HepG2 (cell line): Measurements from ENCODE around the gene ZFR. TPM values are rescaled to one million over a fixed set of nuclear protein-coding genes. Genes with fewer than 3 reads are reported as not detected.

ENCODE experiments used
- ATF7-NPFF ChIP-seq: sonication (generic); formaldehyde crosslinking; IDR thresholded peaks from 2 replicates; pipeline ENCODE4 v1.8.1; 2023; ENCODE audit warnings: mild to moderate bottlenecking, low read depth, missing genetic modification reagents, moderate library complexity
- ELF1 ChIP-seq: sonication (generic); formaldehyde crosslinking; IDR thresholded peaks from 2 replicates; pipeline ENCODE4 v1.4.0; 2020; ENCODE audit warnings: missing genetic modification reagents
- FOXC1 ChIP-seq: sonication (generic); formaldehyde crosslinking; IDR thresholded peaks from 2 replicates; pipeline ENCODE4 v1.8.0; 2022; ENCODE audit warnings: mild to moderate bottlenecking, missing genetic modification reagents, borderline replicate concordance
- GTF2F1 ChIP-seq: fragments of 150-350 bp; IDR thresholded peaks from 2 replicates; pipeline ENCODE4 v1.6.1; 2014; ENCODE audit warnings: low read length
- HDAC6 ChIP-seq: fragments of 200-600 bp; sonication (generic); IDR thresholded peaks from 2 replicates; pipeline ENCODE4 v1.7.0; 2017; ENCODE audit warnings: mild to moderate bottlenecking, antibody characterized with exemption, low read length, low read depth
- HNRNPL ChIP-seq: fragments of 200-400 bp; formaldehyde crosslinking; IDR thresholded peaks from 2 replicates; pipeline ENCODE4 v1.6.1; 2017; ENCODE audit warnings: mild to moderate bottlenecking, low read depth, low read length
- KDM6A ChIP-seq: IDR thresholded peaks from 2 replicates; pipeline ENCODE4 v1.6.1; 2016; ENCODE audit warnings: low read depth
- MED1 ChIP-seq: sonication (generic); formaldehyde crosslinking; IDR thresholded peaks from 2 replicates; pipeline ENCODE4 v1.4.0; 2020; ENCODE audit warnings: missing genetic modification reagents
- PHB2 ChIP-seq: fragments of 450-650 bp; IDR thresholded peaks from 2 replicates; pipeline ENCODE4 v1.6.1; 2018; ENCODE audit not compliant: partially characterized antibody
- RBFOX2 ChIP-seq: fragments of 200-400 bp; formaldehyde crosslinking; IDR thresholded peaks from 2 replicates; pipeline ENCODE4 v1.6.1; 2017; ENCODE audit warnings: low read depth, mild to moderate bottlenecking, low read length
- SP1 ChIP-seq, 2 experiments: fragments of 450-650 bp in 1 of 2; sonication (generic) in 1 of 2; formaldehyde crosslinking in 1 of 2; IDR thresholded peaks; 2 replicates each; pipeline versions ENCODE4 v1.4.0 to v1.6.1; 2016 to 2020; ENCODE audit warnings: missing genetic modification reagents in 1 of 2
- SP4 ChIP-seq: sonication (generic); formaldehyde crosslinking; IDR thresholded peaks from 2 replicates; pipeline ENCODE4 v1.8.1; 2023; ENCODE audit warnings: mild to moderate bottlenecking, missing genetic modification reagents
- SPEN ChIP-seq: sonication (generic); formaldehyde crosslinking; IDR thresholded peaks from 2 replicates; pipeline ENCODE4 v1.5.1; 2020; ENCODE audit warnings: low read depth, mild to moderate bottlenecking, missing genetic modification reagents
- ZBTB38 ChIP-seq: sonication (generic); formaldehyde crosslinking; IDR thresholded peaks from 2 replicates; pipeline ENCODE4 v1.5.1; 2020; ENCODE audit warnings: mild to moderate bottlenecking, missing genetic modification reagents
- ZFP36L1 ChIP-seq: sonication (generic); formaldehyde crosslinking; IDR thresholded peaks from 2 replicates; pipeline ENCODE4 v1.8.0; 2022; ENCODE audit warnings: mild to moderate bottlenecking, missing genetic modification reagents, moderate library complexity
- ZNF431 ChIP-seq: sonication (generic); formaldehyde crosslinking; IDR thresholded peaks from 2 replicates; pipeline ENCODE4 v1.9.0; 2022; ENCODE audit warnings: missing genetic modification reagents, low read depth, mild to moderate bottlenecking, borderline replicate concordance
- ZNF451 ChIP-seq: sonication (generic); formaldehyde crosslinking; IDR thresholded peaks from 2 replicates; pipeline ENCODE4 v1.5.0; 2020; ENCODE audit warnings: mild to moderate bottlenecking, missing genetic modification reagents
- ZNF83 ChIP-seq: sonication (generic); formaldehyde crosslinking; IDR thresholded peaks from 2 replicates; pipeline ENCODE4 v1.4.0; 2020; ENCODE audit warnings: missing genetic modification reagents, mild to moderate bottlenecking, borderline replicate concordance
- ZNF878 ChIP-seq: sonication (generic); formaldehyde crosslinking; IDR thresholded peaks from 2 replicates; pipeline ENCODE4 v1.8.1; 2023; ENCODE audit warnings: mild to moderate bottlenecking, missing genetic modification reagents, moderate library complexity
- ZSCAN30 ChIP-seq: sonication (generic); formaldehyde crosslinking; IDR thresholded peaks from 2 replicates; pipeline ENCODE4 v1.5.0; 2020; ENCODE audit warnings: mild to moderate bottlenecking, missing genetic modification reagents
- polyA plus RNA-seq, 8 experiments: library from polyadenylated mRNA; depleted of rRNA in 3 of 8; stranded (reverse) in 7 of 8; unstranded in 1 of 8; fragments of >200 nt; fragmentation: Illumina TruSeq in 4 of 8; extraction: Trizol in 4 of 8; gene quantifications; 2 replicates each; pipeline versions ENCODE4 v1.2.1 to v1.2.3, GENCODE V29; 2011 to 2016; ENCODE audit warnings: low read depth in 4 of 8, missing spikeins in 1 of 8, mixed read lengths in 1 of 8; ENCODE audit not compliant: insufficient read depth in 1 of 8
- total RNA-seq, 5 experiments: library from RNA; depleted of rRNA; stranded (reverse); fragments of >200 nt; fragmentation: Illumina TruSeq; extraction: Trizol; gene quantifications; 2 replicates each; pipeline ENCODE4 v1.2.3, GENCODE V29; 2016; ENCODE audit warnings: low read depth in 1 of 5
- TF ChIP-seq, protein P1 (sequence below): sonication (generic); formaldehyde crosslinking; IDR thresholded peaks from 2 replicates; pipeline ENCODE4 v1.4.0; 2020; ENCODE audit warnings: mild to moderate bottlenecking, missing genetic modification reagents, borderline replicate concordance
- TF ChIP-seq, protein P2 (sequence below): sonication (generic); formaldehyde crosslinking; IDR thresholded peaks from 2 replicates; pipeline ENCODE4 v1.5.1; 2020; ENCODE audit warnings: mild to moderate bottlenecking, missing genetic modification reagents
- TF ChIP-seq, protein P3 (sequence below): sonication (generic); formaldehyde crosslinking; IDR thresholded peaks from 2 replicates; pipeline ENCODE4 v1.5.1; 2020; ENCODE audit warnings: mild to moderate bottlenecking, moderate library complexity, missing genetic modification reagents

Gene ZFR
- total and polyA plus RNA-seq, 2 of the 13 experiments (the other 11 are each of a cell fraction or from before 2014, with no cell fraction given): 89.0 to 92.8 TPM

DNA sequence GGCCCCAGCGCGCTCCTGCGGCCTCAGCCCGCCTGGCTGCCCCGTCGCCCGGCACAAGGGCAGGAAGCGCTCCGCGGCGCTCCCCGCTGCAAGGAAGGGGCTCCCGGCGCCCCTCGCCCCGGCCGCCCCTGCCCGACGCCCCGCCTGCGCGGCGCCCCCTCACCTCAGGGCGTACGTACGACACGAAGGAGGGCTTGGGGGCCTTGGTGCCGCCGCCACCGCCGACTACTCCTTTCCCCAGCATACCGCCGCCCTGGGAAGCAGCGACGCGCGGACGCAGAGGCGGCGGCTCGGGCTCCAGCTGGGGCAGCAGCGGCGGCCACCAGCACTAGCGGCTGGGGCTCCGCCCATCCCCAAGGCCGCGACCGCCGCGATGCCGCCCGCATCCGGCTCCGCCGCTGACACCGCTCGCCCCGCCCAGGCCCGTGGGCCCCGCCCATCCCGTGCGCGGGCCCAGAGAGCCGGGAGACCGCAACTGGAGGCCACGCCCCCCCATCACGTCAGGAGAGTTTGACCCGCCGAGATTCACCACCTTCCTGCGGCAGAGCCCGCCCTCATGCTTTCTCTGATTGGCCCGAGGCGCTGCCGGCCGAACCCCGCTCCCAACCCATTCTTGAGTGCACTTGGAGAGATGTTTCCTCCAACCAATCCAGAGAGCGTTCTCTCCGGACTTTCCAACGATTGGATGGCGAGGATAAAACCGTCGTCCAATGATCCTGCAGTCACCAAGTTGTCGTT lies 131.8 kb downstream of the ZFR start, which contains the start of gene MTMR12 (continued):
- peak; percentile 37; the same call in 1 of the 2 replicates for TF ChIP-seq ZNF431 (CRISPR knock-in tag)
- TF ChIP-seq HDAC6: no peak
- no peak for TF ChIP-seq ZNF878 (CRISPR knock-in tag)
- TF ChIP-seq ZFP36L1 (CRISPR knock-in tag): no peak
- no peak for TF ChIP-seq HNRNPL
- no peak for TF ChIP-seq ZNF451
- TF ChIP-seq ATF7-NPFF (CRISPR knock-in tag): peak; percentile 84
- TF ChIP-seq ZNF83 (CRISPR knock-in tag): no peak
- TF ChIP-seq GTF2F1: no peak
- no peak for TF ChIP-seq ZBTB38
- TF ChIP-seq ZSCAN30 (CRISPR knock-in tag): no peak
- TF ChIP-seq KDM6A (CRISPR knock-in tag): no peak
- TF ChIP-seq RBFOX2: peak; percentile 89
- TF ChIP-seq, protein P1, sequence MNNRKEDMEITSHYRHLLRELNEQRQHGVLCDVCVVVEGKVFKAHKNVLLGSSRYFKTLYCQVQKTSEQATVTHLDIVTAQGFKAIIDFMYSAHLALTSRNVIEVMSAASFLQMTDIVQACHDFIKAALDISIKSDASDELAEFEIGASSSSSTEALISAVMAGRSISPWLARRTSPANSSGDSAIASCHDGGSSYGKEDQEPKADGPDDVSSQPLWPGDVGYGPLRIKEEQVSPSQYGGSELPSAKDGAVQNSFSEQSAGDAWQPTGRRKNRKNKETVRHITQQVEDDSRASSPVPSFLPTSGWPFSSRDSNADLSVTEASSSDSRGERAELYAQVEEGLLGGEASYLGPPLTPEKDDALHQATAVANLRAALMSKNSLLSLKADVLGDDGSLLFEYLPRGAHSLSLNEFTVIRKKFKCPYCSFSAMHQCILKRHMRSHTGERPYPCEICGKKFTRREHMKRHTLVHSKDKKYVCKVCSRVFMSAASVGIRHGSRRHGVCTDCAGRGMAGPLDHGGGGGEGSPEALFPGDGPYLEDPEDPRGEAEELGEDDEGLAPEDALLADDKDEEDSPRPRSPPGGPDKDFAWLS (CRISPR knock-in tag): no peak
- TF ChIP-seq SP4 (CRISPR knock-in tag): peak; percentile 94
- peak; percentile 37; the same call in 1 of the 2 replicates for TF ChIP-seq MED1 (CRISPR knock-in tag)
- peak; percentile 61 for TF ChIP-seq SPEN (CRISPR knock-in tag)
- TF ChIP-seq, protein P2, sequence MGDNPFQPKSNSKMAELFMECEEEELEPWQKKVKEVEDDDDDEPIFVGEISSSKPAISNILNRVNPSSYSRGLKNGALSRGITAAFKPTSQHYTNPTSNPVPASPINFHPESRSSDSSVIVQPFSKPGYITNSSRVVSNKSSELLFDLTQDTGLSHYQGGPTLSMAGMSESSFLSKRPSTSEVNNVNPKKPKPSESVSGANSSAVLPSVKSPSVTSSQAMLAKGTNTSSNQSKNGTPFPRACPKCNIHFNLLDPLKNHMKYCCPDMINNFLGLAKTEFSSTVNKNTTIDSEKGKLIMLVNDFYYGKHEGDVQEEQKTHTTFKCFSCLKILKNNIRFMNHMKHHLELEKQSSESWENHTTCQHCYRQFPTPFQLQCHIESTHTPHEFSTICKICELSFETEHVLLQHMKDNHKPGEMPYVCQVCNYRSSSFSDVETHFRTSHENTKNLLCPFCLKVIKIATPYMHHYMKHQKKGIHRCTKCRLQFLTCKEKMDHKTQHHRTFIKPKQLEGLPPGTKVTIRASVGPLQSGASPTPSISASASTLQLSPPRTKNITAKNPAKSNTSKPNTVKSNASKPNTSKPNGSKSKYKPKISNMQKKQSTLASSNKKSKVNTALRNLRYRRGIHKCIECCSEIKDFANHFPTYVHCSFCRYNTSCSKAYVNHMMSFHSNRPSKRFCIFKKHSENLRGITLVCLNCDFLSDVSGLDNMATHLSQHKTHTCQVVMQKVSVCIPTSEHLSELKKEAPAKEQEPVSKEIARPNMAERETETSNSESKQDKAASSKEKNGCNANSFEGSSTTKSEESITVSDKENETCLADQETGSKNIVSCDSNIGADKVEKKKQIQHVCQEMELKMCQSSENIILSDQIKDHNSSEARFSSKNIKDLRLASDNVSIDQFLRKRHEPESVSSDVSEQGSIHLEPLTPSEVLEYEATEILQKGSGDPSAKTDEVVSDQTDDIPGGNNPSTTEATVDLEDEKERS (CRISPR knock-in tag): no peak
- TF ChIP-seq FOXC1: peak; percentile 18; the same call in 1 of the 2 replicates
- TF ChIP-seq PHB2: no peak
- 0 out of 2 replicates have a peak, but pooled peaks have one; percentile 27 for TF ChIP-seq ELF1
- TF ChIP-seq SP1 (IDR thresholded peaks at IDR 0.05): no peak
- TF ChIP-seq SP1 (CRISPR knock-in tag; IDR thresholded peaks at IDR 0.05): peak; percentile 86
- TF ChIP-seq, protein P3, sequence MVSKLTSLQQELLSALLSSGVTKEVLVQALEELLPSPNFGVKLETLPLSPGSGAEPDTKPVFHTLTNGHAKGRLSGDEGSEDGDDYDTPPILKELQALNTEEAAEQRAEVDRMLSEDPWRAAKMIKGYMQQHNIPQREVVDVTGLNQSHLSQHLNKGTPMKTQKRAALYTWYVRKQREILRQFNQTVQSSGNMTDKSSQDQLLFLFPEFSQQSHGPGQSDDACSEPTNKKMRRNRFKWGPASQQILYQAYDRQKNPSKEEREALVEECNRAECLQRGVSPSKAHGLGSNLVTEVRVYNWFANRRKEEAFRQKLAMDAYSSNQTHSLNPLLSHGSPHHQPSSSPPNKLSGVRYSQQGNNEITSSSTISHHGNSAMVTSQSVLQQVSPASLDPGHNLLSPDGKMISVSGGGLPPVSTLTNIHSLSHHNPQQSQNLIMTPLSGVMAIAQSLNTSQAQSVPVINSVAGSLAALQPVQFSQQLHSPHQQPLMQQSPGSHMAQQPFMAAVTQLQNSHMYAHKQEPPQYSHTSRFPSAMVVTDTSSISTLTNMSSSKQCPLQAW (CRISPR knock-in tag): no peak; the same call in 1 of the 2 replicates
